Thymus (tissue), 11 donors: Measurements from ENCODE around the gene CNNM3. TPM values are rescaled to one million over a fixed set of nuclear protein-coding genes. Genes with fewer than 3 reads are reported as not detected.

Experiments used
- DNase-seq, 9 donors: peaks; one replicate each; pipeline ENCODE4 v3.0.0-alpha.2; 2013; ENCODE audit warnings: low spot score in 9 of 9, low read depth in 6 of 9, missing footprints in 1 of 9
- H3K27ac ChIP-seq, 2 donors: one replicate each; pipeline ENCODE4 v1.5.1; 2013; ENCODE audit warnings: control low read depth in 1 of 2, low read depth in 1 of 2, low read length in 1 of 2, mild to moderate bottlenecking in 1 of 2, moderate library complexity in 1 of 2
- H3K27me3 ChIP-seq, 2 donors: one replicate each; pipeline ENCODE4 v1.5.1; 2013; ENCODE audit warnings: low read length in 1 of 2; ENCODE audit not compliant: control insufficient read depth in 2 of 2, insufficient read depth in 1 of 2
- H3K36me3 ChIP-seq, 2 donors: one replicate each; pipeline ENCODE4 v1.5.1; 2013; ENCODE audit warnings: low read length in 1 of 2, mild to moderate bottlenecking in 1 of 2, moderate library complexity in 1 of 2; ENCODE audit not compliant: control insufficient read depth in 2 of 2, insufficient read depth in 2 of 2
- H3K4me1 ChIP-seq, 2 donors: one replicate each; pipeline ENCODE4 v1.5.1; 2013; ENCODE audit warnings: low read length in 2 of 2; ENCODE audit not compliant: control insufficient read depth in 2 of 2, insufficient read depth in 2 of 2
- H3K4me3 ChIP-seq, 2 donors: one replicate each; pipeline ENCODE4 v1.5.1; 2013; ENCODE audit warnings: low read length in 2 of 2, control low read depth in 1 of 2, mild to moderate bottlenecking in 1 of 2
- H3K9me3 ChIP-seq, 2 donors: one replicate each; pipeline ENCODE4 v1.5.1; 2013; ENCODE audit warnings: low read length in 1 of 2, mild to moderate bottlenecking in 1 of 2; ENCODE audit not compliant: control insufficient read depth in 2 of 2, insufficient read depth in 1 of 2
- WGBS: extraction: QIAGEN DNeasy Blood & Tissue Kit; methylation state at CpG from one replicate; pipeline ENCODE4 v1.1.7; 2013; 5-methylcytosine and 5-hydroxymethylcytosine counted together
- polyA plus RNA-seq: library from polyadenylated mRNA; stranded (reverse); fragments of 200-250 nt; gene quantifications from one replicate; pipeline ENCODE4 v1.2.3, GENCODE V29; 2013
- total RNA-seq: library from RNA; stranded (reverse); fragments of 120-200 nt; gene quantifications from one replicate; pipeline ENCODE4 v1.2.4, GENCODE V29; 2013
- donor health status: healthy.

The CNNM3 gene
- total and polyA plus RNA-seq, 2 donors = 5.3 to 7.3 TPM

DNA sequence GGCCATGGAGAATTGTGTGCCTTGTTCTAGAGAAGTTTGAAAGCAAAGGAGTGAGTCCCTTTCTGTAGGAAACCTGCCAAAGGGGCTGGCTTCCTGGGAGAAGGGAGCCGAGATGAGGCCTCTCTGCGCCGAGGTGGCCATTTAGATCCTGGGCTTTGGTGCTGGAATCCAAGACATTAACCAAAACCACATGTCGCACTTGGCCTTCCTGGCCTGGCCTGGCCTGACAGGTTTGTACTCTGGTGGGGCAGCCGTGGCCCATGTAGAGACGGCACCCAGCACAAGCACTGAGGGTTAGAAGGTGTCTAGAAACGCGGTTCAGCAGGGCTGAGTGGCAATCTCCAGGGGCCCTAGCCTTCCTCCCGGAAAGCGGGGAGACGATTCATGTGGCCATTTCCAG lies 7.1 kb downstream of the CNNM3 start:
- H3K27ac ChIP-seq = peak overlapping the region in 1 of 2 donors; percentile 34
- H3K4me1 ChIP-seq = peaks cover 12 to 34% of the 10 kb centered on the region in 2 donors

DNA sequence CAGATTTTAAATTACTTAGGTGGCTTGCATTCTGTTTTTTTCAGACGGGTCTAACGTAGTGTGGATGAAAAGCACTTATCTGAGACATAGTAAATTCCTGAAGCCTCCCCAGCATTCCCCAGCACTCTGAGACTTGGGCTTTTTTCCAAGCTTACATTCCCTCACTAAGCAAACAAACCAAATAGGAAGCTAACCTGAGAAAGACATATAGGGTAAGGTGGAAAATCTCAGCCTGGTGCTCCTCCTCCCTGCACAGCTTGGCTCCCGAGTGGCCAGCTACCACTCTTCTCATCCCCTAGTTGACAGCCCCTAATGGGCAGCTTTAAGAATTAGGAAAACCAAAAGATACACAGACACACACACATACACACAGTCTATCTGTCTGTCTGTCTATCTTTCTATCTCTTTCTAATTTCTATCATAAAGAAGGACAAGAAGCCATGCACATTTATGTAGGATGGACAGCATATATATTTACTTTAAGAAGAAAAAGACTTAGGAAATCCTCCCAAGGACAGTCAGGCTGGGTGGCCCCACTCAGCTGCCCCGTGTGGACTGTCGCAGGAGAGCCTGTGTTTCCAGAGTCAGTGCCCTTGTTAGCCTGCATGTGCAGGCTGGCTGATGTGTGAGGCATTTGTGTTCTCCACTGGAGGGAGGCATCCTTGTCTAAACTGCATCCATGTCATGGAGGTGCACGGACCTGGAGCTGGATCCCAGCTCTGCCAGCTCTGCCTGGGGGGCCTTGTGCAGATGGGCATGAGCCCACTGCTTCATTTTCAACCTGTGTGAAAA lies 8.2 kb downstream of the CNNM3 start:
- no peak for DNase-seq
- WGBS = 89% methylated on average over 6 of the region's 6 CpGs
- Histone ChIP-seq H3K36me3 (peaks cover 58 to 81% of the 10 kb centered on the region in 2 donors), H3K4me3 (no peak overlapping the region), H3K4me1 (peaks cover 2 to 24% of the 10 kb centered on the region in 2 donors), H3K9me3 (peaks cover 0 to 3% of the 10 kb centered on the region in 2 donors), H3K27ac (no peak overlapping the region), H3K27me3 (no peaks in the 10 kb centered on the region)

More for the DNA sequence above, 7.1 kb downstream of the CNNM3 start:
- H3K36me3 ChIP-seq = peaks cover 49 to 75% of the 10 kb centered on the region in 2 donors
- H3K27me3 ChIP-seq = no peaks in the 10 kb centered on the region
- no peak overlapping the region for H3K4me3 ChIP-seq
- peaks cover 0 to 3% of the 10 kb centered on the region in 2 donors for H3K9me3 ChIP-seq
- no peak for DNase-seq
- WGBS = 94% methylated on average over 11 of the region's 11 CpGs

DNA sequence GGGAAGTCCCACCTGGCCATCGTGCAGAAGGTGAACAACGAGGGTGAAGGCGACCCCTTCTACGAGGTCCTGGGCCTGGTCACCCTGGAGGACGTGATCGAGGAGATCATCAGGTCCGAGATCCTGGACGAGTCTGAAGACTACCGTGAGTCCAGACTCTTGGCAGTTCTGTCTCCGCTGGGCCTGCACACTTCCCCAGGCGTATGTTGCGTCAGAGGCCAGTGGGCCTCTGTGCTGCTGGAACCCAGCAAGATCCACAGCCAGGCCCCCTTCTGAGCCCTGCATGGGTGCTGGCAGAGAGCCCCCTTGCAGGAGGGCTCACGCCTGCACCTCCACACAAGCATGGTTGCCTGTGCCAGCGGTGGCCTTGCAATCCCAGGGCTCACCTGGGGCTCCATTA lies 9.0 kb downstream of the CNNM3 start:
- no peak for DNase-seq
- H3K27me3 ChIP-seq = no peaks in the 10 kb centered on the region
- 97% methylated on average over 14 of the region's 14 CpGs for WGBS
- H3K4me1 ChIP-seq = peaks cover 0 to 16% of the 10 kb centered on the region in 2 donors
- H3K27ac ChIP-seq = no peak overlapping the region
- no peak overlapping the region for H3K4me3 ChIP-seq
- peaks cover 62 to 82% of the 10 kb centered on the region in 2 donors for H3K36me3 ChIP-seq
- H3K9me3 ChIP-seq = peaks cover 0 to 3% of the 10 kb centered on the region in 2 donors

DNA sequence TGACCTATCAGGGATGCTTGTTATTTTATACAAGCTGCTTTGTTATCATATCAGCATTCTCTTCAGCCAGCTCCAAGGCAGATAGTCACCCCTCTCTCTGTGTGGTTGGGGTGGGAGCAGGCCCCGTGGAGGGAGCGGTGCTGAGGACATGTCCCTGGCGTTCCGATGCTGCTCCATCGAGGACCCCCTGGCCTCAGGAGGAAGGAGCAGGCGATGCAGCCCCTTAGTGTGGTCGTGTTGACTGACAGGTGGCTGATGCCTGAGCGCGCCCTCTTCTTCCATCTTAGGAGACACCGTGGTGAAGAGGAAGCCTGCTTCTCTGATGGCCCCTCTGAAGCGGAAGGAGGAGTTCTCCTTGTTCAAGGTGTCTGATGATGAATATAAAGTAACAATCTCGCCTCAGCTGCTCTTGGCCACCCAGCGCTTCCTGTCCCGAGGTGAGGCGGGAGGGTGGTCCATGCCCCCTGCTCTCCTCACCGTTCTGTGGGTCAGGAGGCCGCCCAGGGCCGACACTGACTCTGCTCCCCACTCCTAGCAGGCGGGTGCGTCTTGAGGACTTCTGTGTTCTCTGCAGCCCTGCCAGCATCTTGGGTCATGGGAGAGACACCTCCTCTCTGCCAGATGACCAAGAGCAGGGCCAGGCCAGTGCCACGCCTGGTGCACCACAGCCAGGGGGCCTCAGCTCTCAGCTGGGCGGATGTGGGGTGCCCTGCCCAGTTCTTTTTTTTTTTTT lies 10.6 kb downstream of the CNNM3 start:
- H3K4me3 ChIP-seq = no peak overlapping the region
- no peak overlapping the region for H3K27ac ChIP-seq
- H3K4me1 ChIP-seq = peaks cover 0 to 8% of the 10 kb centered on the region in 2 donors
- WGBS = 95% methylated on average over 22 of the region's 22 CpGs
- DNase-seq = no peak
- peaks cover 79 to 94% of the 10 kb centered on the region in 2 donors for H3K36me3 ChIP-seq
- peaks cover 0 to 3% of the 10 kb centered on the region in 2 donors for H3K9me3 ChIP-seq
- no peaks in the 10 kb centered on the region for H3K27me3 ChIP-seq

GRCh38 chr2:96828436-96828835 lies 12.4 kb downstream of the CNNM3 start:
- Histone ChIP-seq H3K4me3 (no peak overlapping the region), H3K27ac (no peak overlapping the region), H3K4me1 (peaks cover 0 to 12% of the 10 kb centered on the region in 2 donors), H3K27me3 (no peaks in the 10 kb centered on the region), H3K9me3 (no peaks in the 10 kb centered on the region), H3K36me3 (peaks cover 89 to 96% of the 10 kb centered on the region in 2 donors)
- WGBS = over 99% methylated on average over 14 of the region's 14 CpGs
- no peak for DNase-seq

DNA sequence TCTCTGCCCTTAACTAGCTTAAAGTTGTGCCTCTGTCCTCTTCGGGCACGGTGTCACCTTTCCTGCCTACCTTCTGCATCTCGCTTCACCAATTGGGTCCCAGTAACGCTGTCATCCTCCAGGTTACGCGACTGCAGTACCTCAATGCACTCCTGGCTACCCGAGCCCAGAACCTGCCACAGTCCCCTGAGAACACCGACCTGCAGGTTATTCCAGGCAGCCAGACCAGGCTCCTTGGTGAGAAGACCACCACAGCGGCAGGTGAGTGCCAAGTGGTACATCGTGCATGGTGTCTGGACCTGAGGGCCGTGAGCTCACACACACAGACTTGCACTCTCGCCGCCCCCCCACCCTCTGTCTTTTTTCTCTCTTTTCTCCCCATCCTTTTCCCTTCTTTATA lies 12.8 kb downstream of the CNNM3 start:
- peaks cover 88 to 95% of the 10 kb centered on the region in 2 donors for H3K36me3 ChIP-seq
- no peak for DNase-seq
- WGBS = 98% methylated on average over 13 of the region's 13 CpGs

GRCh38 chr2:96830044-96830562 lies 14.0 kb downstream of the CNNM3 start:
- Histone ChIP-seq H3K36me3 (peaks cover 86 to 88% of the 10 kb centered on the region in 2 donors), H3K9me3 (no peaks in the 10 kb centered on the region), H3K27ac (no peak overlapping the region), H3K4me1 (peaks cover 0 to 7% of the 10 kb centered on the region in 2 donors), H3K4me3 (no peak overlapping the region), H3K27me3 (no peaks in the 10 kb centered on the region)
- 70% methylated on average over 5 of the region's 5 CpGs for WGBS
- DNase-seq = no peak

More for the DNA sequence above, 12.8 kb downstream of the CNNM3 start:
- Histone ChIP-seq H3K4me3 (no peak overlapping the region), H3K9me3 (no peaks in the 10 kb centered on the region), H3K27ac (no peak overlapping the region), H3K4me1 (peaks cover 0 to 11% of the 10 kb centered on the region in 2 donors), H3K27me3 (no peaks in the 10 kb centered on the region)

- WGBS = 97% methylated on average over 10 of the region's 10 CpGs
- no peaks in the 10 kb centered on the region for H3K27me3 ChIP-seq
- H3K9me3 ChIP-seq = no peaks in the 10 kb centered on the region
- peaks cover 0 to 7% of the 10 kb centered on the region in 2 donors for H3K4me1 ChIP-seq
- no peak overlapping the region for H3K4me3 ChIP-seq
- DNase-seq = no peak
- H3K36me3 ChIP-seq = peaks cover 71 to 79% of the 10 kb centered on the region in 2 donors
- no peak overlapping the region for H3K27ac ChIP-seq
Observed at GRCh38 chr2:96831679-96832078, 15.6 kb downstream of the CNNM3 start.

GRCh38 chr2:96832408-96832753 lies 16.3 kb downstream of the CNNM3 start:
- H3K4me3 ChIP-seq = no peak overlapping the region
- no peak for DNase-seq
- no peak overlapping the region for H3K27ac ChIP-seq
- H3K36me3 ChIP-seq = peaks cover 65 to 78% of the 10 kb centered on the region in 2 donors
- 97% methylated on average over 11 of the region's 11 CpGs for WGBS
- no peaks in the 10 kb centered on the region for H3K9me3 ChIP-seq
- no peaks in the 10 kb centered on the region for H3K27me3 ChIP-seq
- peaks cover 0 to 7% of the 10 kb centered on the region in 2 donors for H3K4me1 ChIP-seq
